GM10248 (cell line): ENCODE measurements around the gene GGT7.
"Not testable (repeated sequence)": the region's sequence is repeated elsewhere in the genome, so short reads cannot be mapped to it uniquely, and the experiment has no call there.

Source experiments
- CTCF ChIA-PET: fragments of 300-600 bp; sonication (Branson Sonifier 250); formaldehyde crosslinking; extraction: SDS; loops from one replicate; lab custom pipeline; 2021; ENCODE audit warnings: antibody characterized with exemption; lab: Yijun Ruan, JAX
- POLR2A ChIA-PET: fragments of 350-650 bp; sonication (Branson Sonifier 250); formaldehyde crosslinking; extraction: SDS; loops from one replicate; lab custom pipeline; 2020; ENCODE audit warnings: antibody characterized with exemption; lab: Yijun Ruan, JAX
- DNase-seq: peaks from one replicate; pipeline ENCODE4 v3.0.0; 2012; ENCODE audit errors: extremely low spot score
- TF ChIP-seq, protein P1 (sequence below): IDR thresholded peaks from 2 replicates; pipeline ENCODE4 v1.5.1; 2012; ENCODE audit warnings: mild to moderate bottlenecking, low read depth; ENCODE audit errors: extremely low read depth, missing control alignments, control extremely low read depth

The GGT7 gene

GRCh38 chr20:34820805-34821578 is 51.7 kb downstream of the GGT7 start:
- TF ChIP-seq, protein P1, sequence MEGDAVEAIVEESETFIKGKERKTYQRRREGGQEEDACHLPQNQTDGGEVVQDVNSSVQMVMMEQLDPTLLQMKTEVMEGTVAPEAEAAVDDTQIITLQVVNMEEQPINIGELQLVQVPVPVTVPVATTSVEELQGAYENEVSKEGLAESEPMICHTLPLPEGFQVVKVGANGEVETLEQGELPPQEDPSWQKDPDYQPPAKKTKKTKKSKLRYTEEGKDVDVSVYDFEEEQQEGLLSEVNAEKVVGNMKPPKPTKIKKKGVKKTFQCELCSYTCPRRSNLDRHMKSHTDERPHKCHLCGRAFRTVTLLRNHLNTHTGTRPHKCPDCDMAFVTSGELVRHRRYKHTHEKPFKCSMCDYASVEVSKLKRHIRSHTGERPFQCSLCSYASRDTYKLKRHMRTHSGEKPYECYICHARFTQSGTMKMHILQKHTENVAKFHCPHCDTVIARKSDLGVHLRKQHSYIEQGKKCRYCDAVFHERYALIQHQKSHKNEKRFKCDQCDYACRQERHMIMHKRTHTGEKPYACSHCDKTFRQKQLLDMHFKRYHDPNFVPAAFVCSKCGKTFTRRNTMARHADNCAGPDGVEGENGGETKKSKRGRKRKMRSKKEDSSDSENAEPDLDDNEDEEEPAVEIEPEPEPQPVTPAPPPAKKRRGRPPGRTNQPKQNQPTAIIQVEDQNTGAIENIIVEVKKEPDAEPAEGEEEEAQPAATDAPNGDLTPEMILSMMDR = no peak
- POLR2A ChIA-PET = no interaction called here
- CTCF ChIA-PET = no interaction called here
- no peak for DNase-seq

DNA sequence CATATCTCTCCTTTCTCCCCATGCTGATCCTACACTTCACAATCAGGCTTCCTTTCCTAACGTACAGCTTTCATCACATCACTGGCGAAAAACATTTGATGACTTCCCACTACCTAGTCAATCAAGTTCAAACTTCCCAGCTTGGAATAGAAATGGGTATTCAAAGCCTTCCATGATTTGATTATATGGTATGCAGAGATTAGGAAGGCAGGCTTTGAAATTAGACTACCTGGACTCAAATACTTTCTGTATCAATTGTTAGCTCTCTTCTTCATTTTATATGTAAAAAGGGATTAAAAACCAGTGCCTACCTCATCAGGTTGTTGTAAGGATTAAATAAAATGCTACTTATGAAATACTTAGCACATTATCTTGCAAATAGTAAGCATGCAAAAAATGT is 54.9 kb downstream of the GGT7 start:
- no peak for DNase-seq
- TF ChIP-seq, protein P1 = no peak
- POLR2A ChIA-PET = no interaction called here
- CTCF ChIA-PET = interaction anchor here (0.8 to 2.5 kb wide), 5 partner anchors 9 to 505 kb away, joined by 3 to 10 read pairs (median 4); no protein-coding TSS in a partner anchor

DNA sequence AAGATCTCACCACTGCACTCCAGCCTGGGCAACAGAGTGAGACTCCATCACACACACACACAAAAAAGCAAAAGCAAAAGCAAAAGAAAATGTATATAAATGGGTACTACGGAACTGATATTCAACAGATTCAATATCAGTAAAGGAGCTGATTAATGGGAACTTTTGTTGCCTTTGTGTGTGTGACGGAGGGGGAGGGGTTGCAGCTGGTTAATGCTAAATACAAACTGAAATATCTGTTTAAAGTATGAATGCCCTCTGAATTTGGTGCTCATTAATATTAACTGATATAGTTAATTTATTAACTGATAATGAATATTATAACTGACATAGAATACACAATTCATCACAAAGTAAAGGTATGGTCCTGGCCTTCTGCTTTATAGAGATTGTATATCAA is 55.6 kb downstream of the GGT7 start:
- CTCF ChIA-PET = interaction anchor here (0.8 to 1.5 kb wide), 4 partner anchors 9 to 504 kb away, joined by 3 to 4 read pairs (median 4); no protein-coding TSS in a partner anchor
- POLR2A ChIA-PET = no interaction called here
- TF ChIP-seq, protein P1 = no peak
- no peak for DNase-seq

DNA sequence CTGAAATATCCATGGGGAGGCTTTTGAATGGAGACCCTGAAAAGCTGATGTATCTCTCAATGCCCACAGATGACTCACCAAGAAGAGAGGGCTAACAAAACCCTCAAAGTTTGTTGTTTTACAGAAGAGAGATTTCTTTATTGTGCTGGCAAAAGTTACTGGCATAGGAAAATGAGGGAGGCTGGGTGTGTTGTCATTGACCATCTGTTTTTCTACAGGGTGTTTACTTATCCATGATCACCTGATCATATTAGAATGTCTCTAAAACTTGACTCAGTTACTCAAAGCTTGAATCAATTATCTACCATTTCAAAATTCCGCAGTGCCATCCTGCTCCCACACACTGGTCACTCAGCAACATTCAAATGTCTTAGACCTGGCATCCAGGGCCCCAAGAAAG is 57.0 kb downstream of the GGT7 start:
- ChIA-PET CTCF (no interaction called here), POLR2A (no interaction called here)
- TF ChIP-seq, protein P1 = no peak
- no peak for DNase-seq

DNA sequence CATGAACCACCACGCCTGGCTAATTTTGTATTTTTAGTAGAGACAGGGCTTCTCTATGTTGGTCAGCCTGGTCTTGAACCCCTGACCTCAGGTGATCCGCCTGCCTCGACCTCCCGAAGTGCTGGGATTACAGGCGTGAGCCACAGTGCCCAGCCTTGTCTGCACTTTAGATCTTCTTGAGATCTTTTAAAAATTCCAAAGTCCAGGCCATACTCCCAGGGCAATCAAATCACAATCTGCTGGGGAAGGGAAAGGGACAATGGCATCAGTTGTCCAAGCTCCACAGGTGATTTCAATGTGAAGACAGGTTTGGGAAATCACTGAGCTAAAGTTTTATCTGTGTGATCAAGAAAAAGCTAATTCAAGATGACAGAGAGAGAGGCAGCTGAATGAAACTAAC is 64.1 kb downstream of the GGT7 start:
- DNase-seq = no peak
- POLR2A ChIA-PET = no interaction called here
- TF ChIP-seq, protein P1 = no peak
- CTCF ChIA-PET = interaction anchor here (1.4 to 1.5 kb wide), 2 partner anchors 9 to 12 kb away, joined by 3 read pairs; no protein-coding TSS in a partner anchor

GRCh38 chr20:34807944-34808465 is 64.7 kb downstream of the GGT7 start:
- CTCF ChIA-PET = interaction anchor here (1.4 to 1.5 kb wide), 2 partner anchors 9 to 11 kb away, joined by 3 read pairs; no protein-coding TSS in a partner anchor
- POLR2A ChIA-PET, DNase-seq: not testable (repeated sequence)

DNA sequence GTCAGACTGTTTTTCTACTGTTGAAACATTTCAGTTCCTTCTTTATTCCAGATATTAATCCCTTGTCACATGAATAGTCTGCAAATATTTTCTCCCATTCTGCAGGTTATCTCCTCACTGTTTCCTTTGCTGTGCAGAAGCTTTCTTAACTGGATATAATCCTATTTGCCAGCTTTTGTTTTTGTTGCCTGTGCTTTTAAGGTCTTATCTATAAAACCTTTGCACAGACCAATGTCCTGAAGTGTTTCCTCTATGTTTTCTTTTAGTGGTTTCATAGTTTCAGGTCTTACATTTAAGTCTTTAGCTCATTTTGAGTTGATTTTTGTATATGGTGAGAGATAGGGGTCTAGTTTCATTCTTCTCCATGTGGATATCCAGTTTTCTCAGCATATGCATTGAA is 66.4 kb downstream of the GGT7 start:
- DNase-seq = no peak
- CTCF ChIA-PET = interaction anchor here (1.1 kb wide), 1 partner anchor 36 kb away, joined by 3 read pairs; no protein-coding TSS in a partner anchor
- POLR2A ChIA-PET = no interaction called here
- TF ChIP-seq, protein P1 = no peak
